Stimulated activated CD4-positive, alpha-beta T cell treated with anti-CD3 and anti-CD28 coated beads, Interleukin-15, amount 100 ng/mL, for 48 hours (primary cell): Measurements from ENCODE around the gene SPATA13.
"Not testable (repeated sequence)": the region's sequence is repeated elsewhere in the genome, so short reads cannot be mapped to it uniquely, and the experiment has no call there.

Experiments used
- DNase-seq, 2 donors: peaks; one replicate each; pipeline ENCODE4 v3.0.0-alpha.2; 2020; ENCODE audit warnings: low read depth in 2 of 2

Gene SPATA13

GRCh38 chr13:24195626-24196025 is 35.1 kb downstream of the SPATA13 start:
- DNase-seq: no peak

DNA sequence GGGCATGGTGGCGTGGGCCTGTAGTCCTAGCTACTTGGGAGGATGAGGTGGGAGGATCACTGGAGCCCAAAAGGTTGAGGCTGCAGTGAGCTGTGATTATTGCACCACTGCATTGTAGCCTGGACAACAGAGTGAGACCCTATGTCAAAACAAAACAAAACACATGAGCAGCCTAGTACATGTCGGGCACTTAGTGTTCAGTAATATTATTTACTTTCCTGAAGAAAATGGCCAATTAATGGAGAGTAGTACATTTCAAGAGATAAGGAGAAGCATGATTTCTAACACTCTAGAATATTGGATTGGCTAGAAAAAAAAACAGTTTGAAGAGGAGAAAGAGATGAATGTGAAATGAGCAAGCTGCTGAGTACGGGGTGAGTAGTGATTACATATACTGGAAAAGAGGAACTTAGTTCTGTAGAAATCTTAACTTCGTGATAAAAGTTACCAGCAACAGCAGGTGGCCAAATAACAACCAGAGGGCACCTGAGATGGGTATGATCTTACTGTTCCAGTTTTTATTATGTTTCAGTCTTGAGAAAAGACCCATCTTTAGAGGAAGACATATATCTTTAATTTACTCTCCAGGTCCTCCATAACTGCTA is 36.2 kb downstream of the SPATA13 start:
- DNase-seq: no peak

DNA sequence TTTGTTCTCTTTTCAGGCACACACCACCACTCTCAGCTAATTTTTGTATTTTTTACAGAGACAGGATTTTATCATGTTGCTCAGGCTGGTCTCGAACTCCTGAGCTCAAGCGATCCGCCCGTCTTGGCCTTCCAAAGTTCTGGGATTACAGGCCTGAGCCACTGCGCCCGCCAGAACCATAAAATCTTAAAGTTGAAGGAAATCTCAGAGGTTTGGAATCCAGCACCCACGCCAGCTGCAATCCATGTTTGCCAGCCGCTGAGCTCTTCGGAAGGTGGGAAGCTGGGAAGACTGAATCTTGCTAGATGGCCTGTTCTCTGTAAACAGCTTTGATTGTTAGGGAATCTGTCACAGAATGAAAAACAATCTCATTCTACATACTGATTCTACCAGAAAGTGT is 38.5 kb downstream of the SPATA13 start:
- no peak for DNase-seq

DNA sequence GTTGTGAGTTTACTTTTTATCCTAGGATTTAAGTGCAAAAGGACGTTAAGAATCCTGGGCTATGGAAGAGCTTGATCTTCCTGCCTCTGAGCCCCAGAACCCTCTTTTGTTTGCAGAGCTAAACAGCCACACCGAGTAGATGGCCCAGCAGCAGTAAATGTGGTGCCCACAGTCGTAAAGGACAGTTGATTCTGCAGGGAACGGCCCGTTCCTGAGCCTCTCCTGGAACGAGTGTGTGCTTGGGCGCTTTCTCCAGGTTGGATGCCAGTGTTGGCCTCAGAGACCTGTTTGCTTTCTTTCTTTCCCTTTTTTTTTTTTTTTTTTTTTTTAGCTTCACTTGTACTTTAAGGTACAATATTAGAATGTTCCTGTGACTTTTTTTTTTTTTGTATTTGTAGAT is 41.7 kb downstream of the SPATA13 start:
- no peak for DNase-seq

DNA sequence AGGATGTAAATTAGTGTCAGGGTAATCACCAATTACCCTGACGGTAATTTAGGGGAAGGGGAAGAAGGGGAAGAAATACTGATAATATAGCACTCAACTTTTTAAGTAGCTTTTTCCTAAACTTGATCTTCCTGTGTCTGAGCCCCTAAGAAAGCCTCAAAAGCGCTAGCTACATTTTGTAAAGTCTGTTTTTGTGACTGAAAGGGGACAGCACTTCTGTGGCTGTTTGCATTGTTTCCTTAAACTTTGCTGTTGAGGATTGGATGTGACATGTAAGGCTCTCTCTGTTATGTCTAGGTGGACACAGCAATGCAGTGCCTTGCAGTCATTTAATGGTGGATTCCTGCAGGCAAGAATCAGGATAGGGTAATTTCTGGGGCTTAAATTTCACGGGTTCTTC is 42.8 kb downstream of the SPATA13 start:
- DNase-seq: no peak

DNA sequence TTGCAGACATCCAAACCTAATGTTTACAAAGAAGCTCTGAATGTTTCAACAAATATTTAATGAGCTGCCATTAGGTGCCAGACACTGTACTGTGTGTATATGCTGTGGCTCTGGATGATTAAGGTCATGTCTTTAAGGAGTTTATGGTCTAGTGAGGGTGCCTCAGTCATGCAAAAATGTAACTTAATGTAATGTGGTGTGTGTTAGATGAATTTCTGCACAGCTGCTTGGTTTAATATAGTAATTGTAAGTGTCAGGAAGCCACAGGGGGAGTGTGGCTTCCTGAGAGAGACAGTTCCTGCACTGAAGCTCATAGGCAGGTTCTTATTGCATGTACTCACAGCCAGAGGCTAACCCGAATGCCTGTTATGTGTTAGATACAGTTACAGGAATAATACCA is 43.3 kb downstream of the SPATA13 start:
- DNase-seq: no peak

- DNase-seq: not testable (repeated sequence)
These were observed 44.6 kb downstream of the SPATA13 start for GRCh38 chr13:24205076-24205475.

DNA sequence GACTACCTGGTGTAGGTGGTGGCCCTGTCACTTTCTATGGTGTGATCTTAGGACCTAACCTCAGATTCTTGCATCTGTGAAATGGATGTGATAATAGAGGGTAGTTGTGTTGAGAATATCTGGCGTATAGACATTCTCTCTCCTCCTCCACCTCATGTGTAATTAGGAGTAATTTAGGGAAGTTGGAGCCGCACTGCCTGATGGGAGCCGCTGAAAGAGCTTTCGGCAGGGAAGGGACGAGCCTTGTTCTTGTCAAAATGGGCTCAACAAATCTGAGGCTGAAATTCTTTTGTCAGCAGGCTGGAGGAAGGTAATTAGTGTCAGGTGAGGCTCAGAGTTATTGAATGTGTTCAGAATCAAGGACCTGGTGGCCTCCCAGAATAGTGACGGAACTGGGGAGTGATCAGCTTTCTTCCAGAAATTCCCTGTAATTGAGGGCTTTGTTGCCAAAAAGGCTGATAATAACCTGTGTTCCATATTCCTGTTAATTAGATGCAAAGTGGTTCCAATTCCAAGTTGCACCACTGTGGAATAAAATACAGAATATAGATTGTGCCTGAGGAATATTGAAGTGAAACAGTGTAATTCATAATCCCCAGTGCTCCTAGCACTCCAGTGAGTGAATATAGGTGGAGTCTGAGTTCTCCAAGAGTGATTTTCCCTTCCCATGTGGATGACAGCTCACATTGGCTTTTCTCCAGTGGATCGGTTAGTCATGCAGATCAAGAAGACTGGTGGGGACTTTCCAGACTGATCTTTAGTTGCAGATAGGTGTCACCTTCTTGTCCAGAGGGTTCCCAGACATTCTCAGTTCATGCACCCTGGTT is 47.5 kb downstream of the SPATA13 start:
- no peak for DNase-seq

GRCh38 chr13:24209138-24209537 is 48.6 kb downstream of the SPATA13 start:
- DNase-seq: no peak

- no peak for DNase-seq
These were observed 51.7 kb downstream of the SPATA13 start for GRCh38 chr13:24212254-24212653.

GRCh38 chr13:24212674-24213073 is 52.2 kb downstream of the SPATA13 start:
- no peak for DNase-seq

GRCh38 chr13:24213932-24214331 is 53.4 kb downstream of the SPATA13 start:
- no peak for DNase-seq

DNA sequence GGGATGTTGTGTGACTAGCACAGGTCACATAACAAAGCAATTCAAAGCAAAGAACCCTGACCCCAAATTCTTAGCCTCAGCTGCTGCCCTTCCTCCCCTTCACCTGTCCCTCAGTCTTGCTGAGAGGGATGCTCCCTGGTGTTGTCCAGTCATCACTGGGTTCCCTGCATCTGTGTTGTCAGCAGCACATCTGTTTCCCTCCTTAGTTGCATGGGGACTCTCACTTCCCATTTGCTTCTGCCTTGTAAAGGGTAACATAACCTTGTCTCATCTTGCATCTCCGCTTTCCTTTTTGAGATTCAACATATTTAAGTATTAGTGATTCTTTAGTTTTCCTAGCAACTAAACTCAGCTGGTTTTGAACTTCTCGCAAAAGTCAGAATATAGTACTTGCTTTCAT is 54.0 kb downstream of the SPATA13 start:
- DNase-seq: no peak

- DNase-seq: no peak
These were observed 54.6 kb downstream of the SPATA13 start for GRCh38 chr13:24215126-24215525.

- no peak for DNase-seq
These were observed 55.2 kb downstream of the SPATA13 start for GRCh38 chr13:24215732-24216131.

DNA sequence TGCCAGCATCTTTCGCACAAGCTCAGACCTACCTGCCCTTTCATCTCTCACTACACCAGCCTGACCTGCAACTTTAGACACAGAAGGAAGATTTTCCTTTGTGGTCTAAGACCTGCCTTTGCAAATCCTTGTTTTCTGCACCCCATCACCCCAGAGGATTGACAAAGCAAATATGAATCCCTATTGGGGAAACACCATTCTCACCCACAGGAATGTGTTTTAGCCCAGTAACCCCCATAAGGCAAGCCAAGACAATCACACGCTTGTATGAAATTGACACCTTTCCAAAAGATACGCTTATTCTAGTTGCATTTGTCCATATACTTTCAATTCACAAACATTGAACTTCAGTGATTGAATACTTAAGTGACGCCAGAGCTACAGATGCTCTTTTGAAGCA is 55.7 kb downstream of the SPATA13 start:
- DNase-seq: no peak

DNA sequence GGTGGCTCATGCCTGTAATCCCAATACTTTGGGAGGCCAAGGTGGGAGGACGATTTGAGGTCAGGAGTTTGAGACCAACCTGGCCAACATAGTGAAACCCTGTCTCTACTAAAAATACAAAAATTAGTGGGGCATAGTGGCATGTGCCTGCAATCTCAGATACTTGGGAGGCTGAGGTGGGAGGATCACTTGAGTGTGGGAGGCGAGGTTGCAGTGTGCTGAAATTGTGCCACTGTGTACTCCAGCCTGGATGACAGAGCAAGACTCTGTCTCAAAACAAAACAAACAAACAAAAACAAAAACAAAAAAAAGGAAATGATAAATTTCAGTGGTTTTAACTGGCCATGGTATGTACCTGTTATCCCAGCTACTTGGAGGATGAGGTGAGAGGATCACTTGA is 56.3 kb downstream of the SPATA13 start:
- not testable (repeated sequence) for DNase-seq

DNA sequence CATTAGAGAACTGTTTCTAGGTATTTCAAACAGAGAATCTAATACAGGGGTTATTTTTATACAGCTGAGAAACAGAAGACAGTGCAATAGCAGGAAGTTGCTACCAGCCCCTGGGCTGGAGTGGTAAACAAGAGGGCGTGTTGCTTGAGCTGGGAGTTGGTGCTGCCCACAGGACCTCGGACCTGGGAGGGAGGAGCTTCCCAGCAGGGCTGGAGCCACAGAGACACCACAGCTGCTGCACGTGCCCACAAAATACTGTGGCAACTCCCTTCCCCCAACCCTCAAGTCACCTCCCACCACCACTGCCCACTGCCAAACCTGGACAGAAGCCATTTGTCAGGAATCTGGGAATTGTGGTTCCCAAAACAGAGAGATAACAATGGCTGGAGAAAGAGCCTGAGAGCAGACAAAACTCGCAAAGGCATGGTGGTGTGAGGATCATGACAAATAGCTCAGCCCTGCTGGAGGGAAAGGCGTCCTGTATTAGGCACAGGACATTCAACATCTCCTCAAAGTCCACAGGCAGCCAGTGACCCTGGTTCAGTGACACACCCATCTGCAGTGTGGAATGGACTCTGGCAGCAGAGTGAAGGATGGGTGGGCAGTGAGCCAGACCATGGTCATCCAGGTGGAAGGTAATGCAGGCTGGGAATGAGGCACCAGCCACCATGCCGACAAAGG is 57.2 kb downstream of the SPATA13 start:
- no peak for DNase-seq

- no peak for DNase-seq
These were observed 57.8 kb downstream of the SPATA13 start for GRCh38 chr13:24218338-24218737.

- no peak for DNase-seq
These were observed 58.5 kb downstream of the SPATA13 start for GRCh38 chr13:24218977-24219376.

GRCh38 chr13:24220086-24220703 is 59.7 kb downstream of the SPATA13 start:
- DNase-seq: peak; percentile 37 to 39

- DNase-seq: no peak
These were observed 60.5 kb downstream of the SPATA13 start for GRCh38 chr13:24221007-24221406.
